GM12892 (cell line): Measurements from ENCODE around the gene STRIP2.
"Not testable (repeated sequence)": the region's sequence is repeated elsewhere in the genome, so short reads cannot be mapped to it uniquely, and the experiment has no call there.

Experiments
- DNase-seq: peaks from one replicate; pipeline ENCODE4 v3.0.0; 2011; ENCODE audit not compliant: insufficient read length
- FAIRE-seq: peaks from 2 replicates; lab custom pipeline; 2011; peaks lifted over from hg19 to GRCh38; lab: Jason Lieb, UNC
- POLR2A ChIP-seq: IDR thresholded peaks from 2 replicates; pipeline ENCODE4 v1.6.1; 2011; ENCODE audit warnings: low read depth, low read length, control low read depth
- POLR2AphosphoS5 ChIP-seq: IDR thresholded peaks from 2 replicates; pipeline ENCODE4 v1.6.1; 2011; ENCODE audit warnings: low read depth, low read length, control low read depth
- TAF1 ChIP-seq: IDR thresholded peaks from 2 replicates; pipeline ENCODE4 v1.6.1; 2011; ENCODE audit warnings: low read depth, mild to moderate bottlenecking, control low read depth, low read length, borderline replicate concordance

Gene STRIP2

GRCh38 chr7:129426482-129426881, 7.8 kb upstream of the STRIP2 start:
- DNase-seq (no peak), FAIRE-seq (no peak)
- TF ChIP-seq POLR2A: no peak
- TF ChIP-seq POLR2AphosphoS5: no peak
- TF ChIP-seq TAF1: no peak

DNA sequence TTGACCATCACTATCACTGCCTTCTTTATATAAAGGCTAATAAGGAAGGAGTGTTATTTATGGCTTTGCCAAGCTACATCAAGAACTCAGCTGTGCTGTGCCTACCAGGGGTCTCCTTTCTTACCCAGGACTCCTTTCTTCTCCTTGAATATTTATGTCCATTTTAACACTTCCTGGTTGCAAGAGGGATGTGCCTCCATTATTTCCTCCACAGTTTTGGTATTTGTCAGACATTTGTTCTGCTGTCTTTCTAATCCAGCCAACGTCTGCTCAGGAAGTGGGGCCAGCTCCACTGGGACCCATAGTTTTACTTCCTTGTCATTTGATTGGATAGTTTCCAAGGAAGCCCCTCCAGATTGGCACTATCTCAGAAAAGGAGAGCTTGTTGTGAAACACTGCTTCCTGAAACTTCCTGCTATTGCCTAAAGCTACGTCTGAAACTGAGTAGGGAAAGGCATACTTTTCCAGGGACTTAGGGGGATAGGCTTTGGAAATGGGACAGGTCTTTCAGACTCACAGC, 6.6 kb upstream of the STRIP2 start:
- TF ChIP-seq POLR2AphosphoS5 (no peak), TAF1 (no peak), POLR2A (no peak)
- FAIRE-seq: no peak
- DNase-seq: no peak

DNA sequence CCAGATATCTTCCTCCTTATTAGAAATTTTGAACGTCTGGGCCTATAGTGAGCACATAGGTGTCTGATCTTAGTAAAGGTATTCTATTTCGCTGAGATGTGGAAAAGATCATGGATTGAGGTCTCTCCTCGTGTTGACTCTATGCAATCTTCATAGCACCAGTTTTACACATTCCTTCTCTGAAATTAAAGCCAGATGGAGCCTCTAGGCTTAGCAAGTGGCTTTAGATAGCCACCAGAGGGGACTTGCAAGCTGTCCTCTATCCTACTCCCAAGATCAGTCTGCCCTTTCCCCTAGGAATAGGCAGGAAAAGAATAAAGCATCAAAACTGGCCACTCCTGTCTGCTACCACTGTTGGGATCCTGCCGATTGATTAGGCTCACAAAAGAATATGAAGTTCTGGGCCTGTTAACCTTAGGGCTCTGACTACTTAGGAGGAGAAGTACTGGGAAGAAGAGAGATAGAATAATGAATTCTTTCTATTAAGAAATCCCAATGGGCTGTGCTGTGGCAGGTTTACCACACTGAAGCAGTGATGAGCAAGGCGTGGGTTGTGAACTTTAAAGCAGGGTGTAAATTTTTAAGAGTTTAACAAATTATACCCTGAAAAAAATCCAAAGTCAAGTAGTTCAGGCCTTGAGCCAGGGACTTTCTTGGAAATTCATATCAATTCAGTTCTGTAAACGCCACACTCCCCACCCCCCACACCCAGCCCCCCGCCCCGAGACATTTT, 2.2 kb upstream of the STRIP2 start:
- TF ChIP-seq POLR2A: no peak
- no peak for TF ChIP-seq TAF1
- no peak for TF ChIP-seq POLR2AphosphoS5

DNA sequence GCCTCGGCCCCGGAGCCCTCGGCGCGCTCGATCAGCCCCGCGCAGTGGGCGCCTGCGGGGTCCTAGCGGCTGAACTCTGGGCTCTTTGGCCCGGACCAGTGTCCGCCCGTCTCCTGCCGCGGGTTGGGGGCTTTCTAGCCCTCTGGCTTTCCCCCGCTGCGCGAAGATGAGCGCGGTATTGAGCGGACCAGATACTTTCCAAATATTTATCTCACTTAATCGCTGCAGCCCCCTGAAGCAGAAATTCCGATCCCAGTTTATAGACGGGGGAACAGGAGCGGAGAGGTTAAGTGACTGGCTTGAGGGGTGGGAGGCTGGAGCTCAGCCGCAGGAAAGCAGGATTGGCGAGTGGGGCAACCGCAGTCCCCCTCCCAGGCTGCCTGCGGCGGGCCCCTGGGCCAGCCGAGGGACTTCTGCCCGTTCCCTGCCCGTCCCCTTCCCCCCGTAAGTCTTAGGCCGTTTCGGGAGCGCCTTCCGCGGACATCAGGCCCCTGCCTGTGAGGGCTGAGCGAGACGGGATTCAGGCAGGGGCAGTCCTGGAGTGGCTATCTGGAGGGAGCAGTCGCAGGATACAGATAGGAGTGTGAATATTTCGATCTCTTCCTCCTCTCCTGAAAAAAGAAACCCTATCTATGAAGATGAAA, 565 bp downstream of the STRIP2 start:
- TF ChIP-seq POLR2A: no peak
- no peak for TF ChIP-seq POLR2AphosphoS5
- no peak for TF ChIP-seq TAF1
- FAIRE-seq (no peak), DNase-seq (peak; percentile 13)

More for the DNA sequence above, 2.2 kb upstream of the STRIP2 start:
- FAIRE-seq: no peak
- DNase-seq: no peak

- FAIRE-seq: no peak
- no peak for DNase-seq
- TF ChIP-seq POLR2AphosphoS5 (no peak), POLR2A (no peak), TAF1 (no peak)
Observed at GRCh38 chr7:129435414-129435829, 1.2 kb downstream of the STRIP2 start.

DNA sequence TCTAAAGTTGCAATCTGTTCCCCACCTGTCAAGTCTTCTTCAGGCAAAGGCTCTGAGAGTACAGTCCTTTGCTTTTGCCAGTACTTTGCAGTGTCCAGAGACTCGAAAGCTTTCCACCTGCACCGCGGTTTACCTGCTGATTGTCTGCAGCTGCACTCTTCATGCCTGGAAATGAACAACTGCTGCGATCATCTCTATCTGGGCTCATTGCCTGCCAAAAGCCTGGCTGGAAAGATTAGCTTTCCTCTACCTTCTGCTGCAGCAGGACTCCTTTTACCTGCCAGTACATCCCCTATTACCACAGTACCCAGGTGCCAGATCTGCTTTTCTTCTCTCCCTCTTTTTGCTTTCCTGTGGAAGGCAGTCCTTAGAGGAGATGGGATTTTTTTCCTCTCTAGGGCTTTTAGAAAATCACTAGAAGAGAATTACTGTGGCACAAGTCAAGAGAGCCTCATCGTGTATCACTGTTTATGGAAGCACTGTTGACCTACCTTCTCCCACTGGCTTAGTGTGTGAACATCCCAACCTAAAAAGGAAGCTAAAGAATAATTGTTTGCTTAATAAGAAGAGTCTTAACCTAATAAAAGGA, 2.2 kb downstream of the STRIP2 start:
- FAIRE-seq: no peak
- no peak for TF ChIP-seq POLR2A
- TF ChIP-seq TAF1: no peak
- no peak for TF ChIP-seq POLR2AphosphoS5
- DNase-seq: no peak

DNA sequence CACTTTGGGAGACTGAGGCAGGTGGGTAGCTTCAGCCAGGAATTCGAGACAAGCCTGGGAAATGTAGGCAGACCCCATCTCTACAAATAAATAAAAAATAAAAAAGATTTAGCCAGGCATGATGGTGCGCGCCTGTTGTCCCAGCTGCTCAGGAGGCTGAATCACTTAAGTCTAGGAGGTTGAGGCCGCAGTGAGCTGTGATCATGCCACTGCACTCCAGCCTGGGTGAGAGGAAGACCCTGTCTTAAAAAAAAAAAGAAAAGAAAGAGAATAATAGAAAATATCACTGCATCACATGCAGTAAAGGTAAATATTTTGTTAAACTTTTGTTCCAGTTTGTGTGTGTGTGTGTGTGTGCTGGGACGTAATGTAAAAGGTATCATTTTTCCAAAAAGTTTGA, 3.0 kb downstream of the STRIP2 start:
- TF ChIP-seq TAF1 (no peak), POLR2AphosphoS5 (no peak), POLR2A (no peak)
- FAIRE-seq (no peak), DNase-seq (no peak)

DNA sequence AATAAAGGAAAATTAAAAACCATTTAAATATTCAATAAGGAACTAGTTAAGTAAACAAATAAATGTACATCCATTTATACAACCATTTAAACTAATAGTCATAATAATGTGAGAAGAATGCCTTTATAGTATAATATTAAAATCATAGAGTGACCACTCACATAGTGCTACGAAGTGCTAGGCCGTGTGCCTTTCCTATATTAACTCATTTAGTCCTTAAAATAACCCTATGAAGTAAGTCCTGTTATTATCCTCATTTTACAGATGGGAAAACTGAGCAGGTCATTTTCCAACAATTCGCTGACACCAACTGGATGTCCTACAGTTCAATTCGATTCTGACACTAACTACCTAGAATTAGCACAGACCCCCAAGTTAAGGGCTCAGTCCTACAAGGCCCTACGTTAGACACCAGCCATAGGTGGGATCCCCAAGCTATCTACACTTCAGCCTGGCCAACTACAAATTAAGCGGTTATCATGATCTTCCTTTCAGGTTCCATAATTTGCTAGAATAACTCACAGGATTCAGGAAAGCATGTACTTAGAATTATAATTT, 4.1 kb downstream of the STRIP2 start:
- TF ChIP-seq POLR2A (no peak), POLR2AphosphoS5 (no peak), TAF1 (no peak)
- FAIRE-seq (no peak), DNase-seq (no peak)

DNA sequence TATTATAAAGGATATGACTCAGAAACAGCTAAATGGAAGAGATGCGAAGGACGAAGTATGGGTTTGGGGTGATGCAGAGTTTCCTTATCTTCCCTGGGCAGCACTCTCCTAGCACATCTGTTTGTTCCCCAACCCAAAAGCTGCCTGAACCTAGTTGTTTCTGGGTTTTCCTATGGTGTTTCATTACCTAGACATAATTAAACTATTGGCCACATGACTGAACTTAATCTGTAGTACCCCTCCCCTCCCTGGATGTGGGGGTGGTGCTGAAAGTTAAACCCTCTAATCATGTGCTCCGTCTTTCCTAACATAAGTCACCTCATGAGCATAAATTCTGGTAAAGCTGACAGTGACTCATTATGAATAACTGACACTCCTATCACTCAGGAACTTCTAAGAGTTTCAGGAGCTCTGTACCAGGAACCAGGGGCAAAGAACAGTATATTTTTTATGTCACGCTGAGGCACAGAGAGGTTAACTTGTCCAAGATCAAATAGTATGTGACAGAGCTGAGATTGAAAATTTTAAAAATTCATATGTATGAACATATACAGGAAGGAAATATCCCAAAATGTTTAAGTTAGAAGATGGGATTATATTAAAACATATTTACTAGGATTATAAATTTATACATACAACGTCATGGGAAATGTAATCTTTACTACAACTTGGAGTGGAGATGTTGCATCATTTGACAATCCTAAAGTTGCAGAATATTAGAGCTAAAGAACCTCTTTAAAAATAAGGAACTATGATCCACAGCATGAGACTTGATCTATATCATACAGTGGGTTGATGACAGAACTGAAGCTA, 4.8 kb downstream of the STRIP2 start:
- TF ChIP-seq TAF1 (no peak), POLR2AphosphoS5 (no peak), POLR2A (no peak)
- FAIRE-seq (no peak), DNase-seq (no peak)

DNA sequence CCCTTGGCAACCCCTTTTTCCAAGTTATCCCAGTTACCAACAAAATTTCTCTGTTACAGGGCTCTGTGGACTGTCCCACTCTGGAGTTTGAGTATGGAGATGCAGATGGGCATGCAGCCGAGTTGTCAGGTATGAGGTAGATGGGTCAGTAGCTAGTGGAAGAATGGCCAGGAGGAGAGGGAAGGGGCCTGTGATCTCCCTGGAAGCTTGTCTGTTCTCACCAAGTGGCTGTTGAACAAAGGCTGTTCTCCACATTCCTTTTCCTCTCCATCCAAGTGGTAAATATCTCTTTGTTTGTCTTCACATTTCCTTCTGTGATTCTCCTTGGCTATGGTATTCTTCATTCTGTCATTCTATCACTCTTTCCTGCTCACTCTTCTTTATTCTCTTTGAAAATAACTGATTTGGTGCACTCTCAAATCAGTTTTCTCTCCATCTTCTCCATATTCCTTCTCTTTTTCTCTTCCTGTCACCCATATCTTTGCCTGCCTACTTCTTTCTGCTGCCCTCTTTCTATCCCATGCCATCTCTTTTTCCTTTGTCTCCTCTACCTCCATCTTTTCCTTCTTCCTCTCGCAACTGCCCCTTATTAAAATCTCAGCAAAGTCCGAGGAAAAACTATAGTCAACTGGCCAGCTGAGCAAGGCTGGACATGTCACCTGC, 5.9 kb downstream of the STRIP2 start:
- TF ChIP-seq POLR2A (no peak), TAF1 (no peak), POLR2AphosphoS5 (no peak)
- FAIRE-seq: no peak
- DNase-seq: no peak

DNA sequence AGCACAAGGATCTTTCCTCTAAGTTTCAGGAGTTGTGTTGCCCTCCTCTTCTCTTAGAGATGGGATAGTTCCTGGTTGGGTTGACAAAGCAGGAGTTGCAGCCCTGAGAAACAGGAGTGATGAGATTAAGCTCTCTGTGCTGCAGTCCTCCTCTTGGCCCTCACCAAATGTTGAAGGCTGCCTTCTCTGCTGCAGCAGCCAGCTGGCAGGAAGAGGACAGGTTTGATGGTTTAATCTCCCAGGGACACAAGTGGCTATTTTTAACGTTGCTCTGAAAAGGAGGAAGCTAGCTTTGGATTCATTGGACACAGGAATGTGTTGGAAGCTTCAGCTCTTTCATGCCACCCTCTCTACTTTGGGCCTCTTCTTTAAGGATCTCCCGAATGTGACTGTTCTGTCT, 9.4 kb downstream of the STRIP2 start:
- DNase-seq (no peak), FAIRE-seq (no peak)
- TF ChIP-seq POLR2A (no peak), TAF1 (no peak)

GRCh38 chr7:129444776-129445175, 10.5 kb downstream of the STRIP2 start:
- FAIRE-seq, DNase-seq: not testable (repeated sequence)

DNA sequence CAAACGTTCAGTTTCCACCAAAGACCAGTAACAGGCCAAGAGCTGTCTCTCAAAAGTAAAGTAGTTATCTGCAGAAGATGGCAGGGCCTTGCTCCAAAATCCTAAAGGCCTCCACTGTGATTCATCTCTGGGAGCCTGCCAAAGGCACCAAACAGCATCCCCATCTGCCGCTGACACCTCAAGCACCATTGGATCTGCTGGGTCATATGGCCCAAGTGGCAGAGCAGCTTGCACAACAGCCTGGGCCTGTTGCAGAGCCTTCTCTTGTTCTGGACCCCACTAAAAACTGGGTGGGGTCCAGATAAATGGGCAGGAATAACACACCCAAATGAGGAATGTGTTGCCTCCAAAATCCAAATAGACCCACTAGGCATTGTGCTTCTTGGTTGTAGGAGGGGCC, 12.7 kb downstream of the STRIP2 start:
- not testable (repeated sequence) for DNase-seq, FAIRE-seq

- FAIRE-seq, DNase-seq: not testable (repeated sequence)
Observed at GRCh38 chr7:129447445-129447844, 13.2 kb downstream of the STRIP2 start.

- not testable (repeated sequence) for DNase-seq, FAIRE-seq
Observed at GRCh38 chr7:129448608-129449007, 14.4 kb downstream of the STRIP2 start.
